Mucosa of descending colon (tissue), 3 donors: Measurements from ENCODE around the gene ANXA4. TPM values are rescaled to one million over a fixed set of nuclear protein-coding genes. Genes with fewer than 3 reads are reported as not detected.

Source experiments
- ATAC-seq: fragments of 200-7000 bp; cut with Tn5 transposase; one replicate; pipeline ENCODE4 v1.9.1; 2020; ENCODE audit warnings: mild to moderate bottlenecking, moderate library complexity
- DNase-seq, 3 donors: peaks; one replicate each; pipeline ENCODE4 v3.0.0-alpha.2; 2020
- H3K36me3 ChIP-seq: fragments of 200-600 bp; one replicate; pipeline ENCODE4 v1.8.0; 2021; ENCODE audit warnings: low read depth, mild to moderate bottlenecking
- H3K4me1 ChIP-seq: fragments of 200-600 bp; one replicate; pipeline ENCODE4 v1.8.0; 2021; ENCODE audit warnings: low read depth, mild to moderate bottlenecking
- H3K4me3 ChIP-seq: fragments of 200-600 bp; one replicate; pipeline ENCODE4 v1.8.0; 2021; ENCODE audit warnings: mild to moderate bottlenecking
- H3K9me3 ChIP-seq: fragments of 200-600 bp; one replicate; pipeline ENCODE4 v1.8.0; 2021; ENCODE audit warnings: mild to moderate bottlenecking
- CTCF ChIP-seq: fragments of 200-600 bp; IDR thresholded peaks from one replicate; pipeline ENCODE4 v1.8.0; 2022; ENCODE audit warnings: antibody characterized with exemption, mild to moderate bottlenecking
- intact Hi-C, 2 donors: fragments of 100-400 bp; cut with DNase I in 1 of 2; cut with micrococcal nuclease in 1 of 2; formaldehyde crosslinking; loops; one replicate each; pipeline versions ENCODE4 v1.11.0 to v1.11.1; 2022; cut with DNase I, micrococcal nuclease
- total RNA-seq, 3 donors: library from RNA; stranded (reverse); fragmentation: NEBNext Ultra II Directional in 2 of 3; extraction: Animal tissue kit (Norgen Biotek cat#: 25700) in 2 of 3; gene quantifications; one replicate each; pipeline versions ENCODE4 v1.2.1 to v1.2.4, GENCODE V29; 2021 to 2023
- donor health status: DM: no; HTN: no; CAD: no; lungs with moderate emphysema.
- donor health status: DM: no; HTN: no; CAD: no.
- donor health status: DM: no; HTN: yes; CAD: no.

Gene ANXA4
- total RNA-seq, 3 donors from 2014 or later = 176 to 345 (median 228) TPM

GRCh38 chr2:69743847-69744264, 1.9 kb downstream of the ANXA4 start:
- intact Hi-C loops = no loop called here
- H3K36me3 ChIP-seq = no peaks in the 10 kb centered on the region
- DNase-seq (no peak), ATAC-seq (no peak)
- no peak for TF ChIP-seq CTCF
- H3K4me1 ChIP-seq = peaks cover 11% of the 10 kb centered on the region
- H3K9me3 ChIP-seq = no peaks in the 10 kb centered on the region
- no peak overlapping the region for H3K4me3 ChIP-seq

DNA sequence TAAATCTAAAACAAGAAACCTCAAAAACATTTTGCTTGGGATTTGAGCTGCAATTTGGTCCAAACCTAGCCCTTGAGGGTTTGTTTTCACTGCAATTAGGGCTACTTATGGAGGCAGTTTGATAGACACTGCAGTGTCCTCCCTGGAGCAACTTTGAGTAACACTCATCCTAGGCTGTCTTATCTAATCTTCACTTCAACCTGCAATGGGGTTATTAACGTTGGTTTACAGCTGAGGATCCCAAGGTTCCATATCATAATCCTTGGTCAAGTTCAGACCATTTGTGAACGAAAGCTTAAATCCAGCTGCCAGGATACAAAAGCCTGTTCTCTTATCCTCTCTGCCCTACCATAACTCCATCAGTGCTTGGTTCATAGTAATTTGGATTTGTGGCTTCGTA, 2.5 kb downstream of the ANXA4 start:
- ATAC-seq = no peak
- no peak for TF ChIP-seq CTCF
- Histone ChIP-seq H3K4me1 (peaks cover 11% of the 10 kb centered on the region), H3K36me3 (no peaks in the 10 kb centered on the region), H3K9me3 (no peaks in the 10 kb centered on the region), H3K4me3 (no peak overlapping the region)
- no peak for DNase-seq
- intact Hi-C loops = no loop called here

DNA sequence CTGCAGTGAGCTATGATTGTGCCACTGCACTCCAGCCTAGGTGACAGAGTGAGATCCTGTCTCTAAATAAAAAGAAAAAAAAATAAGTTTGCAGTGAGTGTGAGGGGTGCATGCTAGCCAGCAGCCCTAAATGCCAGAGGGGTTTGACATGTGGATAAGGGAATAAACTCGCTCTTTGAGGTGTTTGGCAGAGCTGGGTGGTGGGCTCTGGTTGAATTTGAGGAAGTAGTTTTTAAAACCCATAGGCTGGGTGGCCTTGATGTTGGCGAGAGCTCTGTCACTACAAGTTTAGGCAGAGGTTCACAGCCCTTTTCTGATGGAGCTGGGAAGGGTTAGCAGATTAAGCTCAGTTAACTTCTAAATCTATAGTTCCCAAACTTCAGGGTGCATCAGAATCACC, 3.1 kb downstream of the ANXA4 start:
- peaks cover 11% of the 10 kb centered on the region for H3K4me1 ChIP-seq
- ATAC-seq (no peak), DNase-seq (no peak)
- no peak overlapping the region for H3K4me3 ChIP-seq
- no peaks in the 10 kb centered on the region for H3K9me3 ChIP-seq
- TF ChIP-seq CTCF = no peak
- intact Hi-C loops = no loop called here
- no peaks in the 10 kb centered on the region for H3K36me3 ChIP-seq

- Histone ChIP-seq H3K4me3 (no peak overlapping the region), H3K36me3 (no peaks in the 10 kb centered on the region), H3K4me1 (peaks cover 13% of the 10 kb centered on the region), H3K9me3 (no peaks in the 10 kb centered on the region)
- DNase-seq = no peak
- ATAC-seq = no peak
- intact Hi-C loops = no loop called here
- TF ChIP-seq CTCF = no peak
Observed at GRCh38 chr2:69750246-69750645, 8.3 kb downstream of the ANXA4 start.

DNA sequence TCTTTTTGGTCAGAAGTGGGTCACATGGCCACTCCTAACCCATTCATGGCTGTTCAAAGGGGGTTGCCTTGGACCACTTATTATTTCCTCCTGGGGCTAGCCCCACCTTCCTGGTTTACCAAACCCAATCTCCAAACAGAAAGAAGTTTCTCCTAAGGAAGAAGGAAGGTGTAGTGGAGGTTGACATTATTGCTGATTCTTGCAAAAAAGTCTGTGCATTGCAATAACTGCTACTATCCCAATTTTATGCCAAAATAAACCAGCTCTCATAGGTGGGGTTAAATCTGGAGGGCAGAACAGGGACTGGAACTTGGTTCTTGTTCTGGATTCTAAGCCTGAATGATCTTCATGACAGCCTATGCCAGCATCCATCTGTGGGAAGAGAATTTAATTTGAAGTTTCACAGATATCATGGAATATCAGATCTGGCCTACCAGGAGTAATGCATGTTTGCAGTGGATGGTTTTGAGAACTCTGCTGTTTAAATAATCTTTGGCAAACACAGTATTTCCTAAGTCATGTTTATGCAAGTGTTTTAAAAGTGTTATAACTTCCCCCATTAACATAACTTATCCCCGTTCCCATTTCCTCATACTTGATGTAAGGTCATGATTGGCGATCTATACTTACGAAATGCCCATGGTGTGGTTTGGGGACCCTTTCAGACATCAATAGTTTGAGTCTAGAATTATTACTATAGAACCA, 11.9 kb downstream of the ANXA4 start:
- Histone ChIP-seq H3K4me3 (no peak overlapping the region), H3K4me1 (peaks cover 25% of the 10 kb centered on the region), H3K36me3 (no peaks in the 10 kb centered on the region), H3K9me3 (no peaks in the 10 kb centered on the region)
- no peak for TF ChIP-seq CTCF
- ATAC-seq = no peak
- DNase-seq = no peak
- intact Hi-C loops = no loop called here

DNA sequence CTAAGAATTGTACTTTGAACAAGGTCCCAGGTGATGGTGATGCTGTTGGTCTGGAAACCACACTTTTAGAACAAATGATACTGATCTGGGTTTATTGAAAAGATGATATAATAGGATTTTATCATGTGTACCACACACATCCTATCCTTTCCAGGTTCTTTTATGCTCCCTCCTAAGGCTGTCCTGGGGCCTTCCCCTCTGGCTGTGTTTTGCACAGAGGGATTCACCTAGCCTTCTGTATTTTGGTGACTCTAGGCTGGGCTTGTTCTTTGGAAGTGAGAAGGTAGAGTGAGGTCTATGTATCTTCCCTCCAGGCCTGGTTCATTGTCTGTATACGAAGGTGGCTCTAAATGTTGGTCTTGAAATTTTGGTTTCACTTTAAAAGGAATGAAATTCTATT, 12.7 kb downstream of the ANXA4 start:
- DNase-seq (no peak), ATAC-seq (peak; percentile 17)
- Histone ChIP-seq H3K36me3 (no peaks in the 10 kb centered on the region), H3K9me3 (no peaks in the 10 kb centered on the region), H3K4me3 (no peak overlapping the region), H3K4me1 (peaks cover 25% of the 10 kb centered on the region)
- TF ChIP-seq CTCF = no peak
- intact Hi-C loops = no loop called here
